Adrenal gland (tissue), 12 donors: ENCODE data around the gene RPRD1A. TPM values are rescaled to one million over a fixed set of nuclear protein-coding genes. Genes with fewer than 3 reads are reported as not detected.
"Not testable (repeated sequence)": the region's sequence is repeated elsewhere in the genome, so short reads cannot be mapped to it uniquely, and the experiment has no call there.

ENCODE experiments used
- DNase-seq, 7 donors: peaks; one replicate each; pipeline ENCODE4 v3.0.0-alpha.2; 2019 to 2020
- H3K27ac ChIP-seq, 5 donors: fragments of 200-600 bp; sonication (generic) in 4 of 5; 1 replicate in 3 of 5; 2 replicates in 2 of 5; pipeline versions ENCODE4 v1.5.1 to v1.8.0; 2016 to 2020; ENCODE audit warnings: mild to moderate bottlenecking in 1 of 5
- H3K27me3 ChIP-seq: fragments of 200-600 bp; 2 replicates; pipeline ENCODE4 v1.8.0; 2021
- H3K36me3 ChIP-seq, 2 donors: fragments of 200-600 bp; replicated peaks in 1 of 2; 1 replicate in 1 of 2; 2 replicates in 1 of 2; pipeline versions ENCODE4 v1.5.1 to v1.8.0; 2018 to 2022
- H3K4me1 ChIP-seq, 2 donors: fragments of 200-600 bp; replicated peaks in 1 of 2; 1 replicate in 1 of 2; 2 replicates in 1 of 2; pipeline versions ENCODE4 v1.5.1 to v1.8.0; 2018 to 2021
- H3K4me3 ChIP-seq, 4 donors: fragments of 200-600 bp; sonication (generic) in 3 of 4; one replicate each; pipeline ENCODE4 v1.5.1; 2016 to 2018
- H3K9me3 ChIP-seq, 3 donors: fragments of 200-600 bp; sonication (generic) in 1 of 3; replicated peaks in 1 of 3; 1 replicate in 2 of 3; 2 replicates in 1 of 3; pipeline versions ENCODE4 v1.5.1 to v1.8.0; 2016 to 2021
- CTCF ChIP-seq, 6 experiments: fragments of 450-650 bp in 4 of 6; fragments of 200-600 bp in 2 of 6; sonication (generic) in 1 of 6; IDR thresholded peaks; 1 replicate in 5 of 6; 2 replicates in 1 of 6; pipeline versions ENCODE4 v1.5.1 to v1.8.0; 2016 to 2021; ENCODE audit warnings: antibody characterized with exemption in 6 of 6, mild to moderate bottlenecking in 2 of 6, moderate library complexity in 1 of 6
- POLR2A ChIP-seq, 2 donors: fragments of 450-650 bp; IDR thresholded peaks; one replicate each; pipeline ENCODE4 v1.6.1; 2017; ENCODE audit warnings: antibody characterized with exemption in 2 of 2, mild to moderate bottlenecking in 2 of 2, moderate library complexity in 1 of 2
- WGBS, 4 donors: extraction: QIAGEN DNeasy Blood & Tissue Kit in 2 of 4; methylation state at CpG; one replicate each; pipeline versions ENCODE4 v1.1.5 to v1.1.7; 2013 to 2017; 5-methylcytosine and 5-hydroxymethylcytosine counted together
- intact Hi-C, 2 donors: fragments of 100-400 bp; cut with DNase I; formaldehyde crosslinking; loops; one replicate each; pipeline versions ENCODE4 v1.14.1 to v1.15.0; 2022 to 2023
- polyA plus RNA-seq, 3 donors: library from polyadenylated mRNA; stranded (reverse); fragments of 200-250 nt in 2 of 3; fragments of 350-450 nt in 1 of 3; fragmentation: Illumina TruSeq in 1 of 3; extraction: RNeasy Lipid Tissue Mini Kit (QIAGEN cat#74804) in 1 of 3; gene quantifications; one replicate each; pipeline ENCODE4 v1.2.3, GENCODE V29; 2013 to 2014
- total RNA-seq, 9 donors: library from RNA; depleted of rRNA in 4 of 9; stranded (reverse); fragments of >200 nt in 4 of 9; fragments of 120-200 nt in 1 of 9; fragmentation: NEBNext Ultra II Directional in 1 of 9; extraction: Animal tissue kit (Norgen Biotek cat#: 25700) in 1 of 9; gene quantifications; one replicate each; pipeline versions ENCODE4 v1.1.0 to v1.2.4, GENCODE V29; 2013 to 2023
- donor health status: healthy with polysubstance abuse.
- donor health status: Bipolar disorder and iron deficiency.
- donor health status: DM: yes; HTN: yes; CAD: no.
- donor health status: DM: no; HTN: no; CAD: no.
- donor health status: DM: no; HTN: no; CAD: no.
- donor health status: DM: yes; HTN: yes; CAD: no.

The RPRD1A gene
- total and polyA plus RNA-seq, 12 donors, result 28.9 to 128 (median 58.4) TPM

- Histone ChIP-seq H3K4me3 (no peak overlapping the region), H3K4me1 (no peaks in the 10 kb centered on the region), H3K27ac (no peak overlapping the region), H3K9me3 (no peaks in the 10 kb centered on the region), H3K27me3 (no peaks in the 10 kb centered on the region), H3K36me3 (no peaks in the 10 kb centered on the region)
- no peak for DNase-seq
- intact Hi-C loops, result loop anchor here (5.0 kb wide), 1 partner anchor 190 kb away; no protein-coding TSS in a partner anchor
- TF ChIP-seq CTCF (IDR thresholded peaks at IDR 0.05) (no peak), POLR2A (IDR thresholded peaks at IDR 0.05) (no peak)
Measured at GRCh38 chr18:36096955-36097354, 29.6 kb upstream of the RPRD1A start.

- Histone ChIP-seq H3K27me3 (no peaks in the 10 kb centered on the region), H3K9me3 (no peaks in the 10 kb centered on the region), H3K4me1 (no peaks in the 10 kb centered on the region), H3K27ac (no peak overlapping the region), H3K4me3 (no peak overlapping the region), H3K36me3 (no peaks in the 10 kb centered on the region)
- DNase-seq, result no peak
- WGBS, 4 donors, result 7 to 19% (median 16%) methylated on average over 1 of the region's 1 CpG
- intact Hi-C loops, result loop anchor here (5.0 kb wide), 1 partner anchor 191 kb away; no protein-coding TSS in a partner anchor
- TF ChIP-seq CTCF (IDR thresholded peaks at IDR 0.05), result peak; percentile 39 to 80 (median 64)
- TF ChIP-seq POLR2A (IDR thresholded peaks at IDR 0.05), result no peak
Measured at GRCh38 chr18:36095936-36096519, 28.7 kb upstream of the RPRD1A start.

GRCh38 chr18:36094431-36094830 is 27.1 kb upstream of the RPRD1A start:
- Histone ChIP-seq H3K4me1 (no peaks in the 10 kb centered on the region), H3K4me3 (no peak overlapping the region), H3K36me3 (no peaks in the 10 kb centered on the region), H3K27ac (no peak overlapping the region), H3K9me3 (no peaks in the 10 kb centered on the region), H3K27me3 (no peaks in the 10 kb centered on the region)
- TF ChIP-seq POLR2A (IDR thresholded peaks at IDR 0.05) (no peak), CTCF (IDR thresholded peaks at IDR 0.05) (no peak)
- 56 to 72% (median 64%) methylated on average over 3 of the region's 3 CpGs for WGBS, 4 donors
- intact Hi-C loops, result no loop called here
- DNase-seq, result no peak

GRCh38 chr18:36092116-36092515 is 24.8 kb upstream of the RPRD1A start:
- DNase-seq, H3K27ac ChIP-seq, H3K36me3 ChIP-seq, H3K27me3 ChIP-seq, H3K9me3 ChIP-seq, H3K4me3 ChIP-seq, H3K4me1 ChIP-seq, intact Hi-C loops: not testable (repeated sequence)
- WGBS, 4 donors, result 79 to 89% (median 85%) methylated on average over 5 of the region's 5 CpGs

- intact Hi-C loops, result no loop called here
- H3K9me3 ChIP-seq, result no peaks in the 10 kb centered on the region
- no peak overlapping the region for H3K27ac ChIP-seq
- no peaks in the 10 kb centered on the region for H3K4me1 ChIP-seq
- no peaks in the 10 kb centered on the region for H3K36me3 ChIP-seq
- 83 to 87% (median 85%) methylated on average over 5 to 6 of the region's 6 CpGs for WGBS, 4 donors
- no peaks in the 10 kb centered on the region for H3K27me3 ChIP-seq
- DNase-seq, result no peak
- no peak overlapping the region for H3K4me3 ChIP-seq
- TF ChIP-seq CTCF (IDR thresholded peaks at IDR 0.05), result no peak
- TF ChIP-seq POLR2A (IDR thresholded peaks at IDR 0.05), result no peak
Measured at GRCh38 chr18:36089001-36089400, 21.6 kb upstream of the RPRD1A start.
